Lower leg skin (tissue), 3 donors: ENCODE measurements around the gene DAD1.

ENCODE experiments used
- CTCF ChIP-seq, 3 donors: fragments of 450-650 bp; IDR thresholded peaks; one replicate each; pipeline ENCODE4 v1.5.1; 2016; ENCODE audit warnings: antibody characterized with exemption in 3 of 3, mild to moderate bottlenecking in 3 of 3, moderate library complexity in 2 of 3
- POLR2A ChIP-seq, 2 donors: fragments of 450-650 bp; IDR thresholded peaks; one replicate each; pipeline ENCODE4 v1.6.1; 2016 to 2017; ENCODE audit warnings: antibody characterized with exemption in 2 of 2, mild to moderate bottlenecking in 1 of 2, moderate library complexity in 1 of 2

GRCh38 chr14:22535916-22536315 lies 53.1 kb downstream of the DAD1 start:
- TF ChIP-seq CTCF (IDR thresholded peaks at IDR 0.05), result no peak
- no peak for TF ChIP-seq POLR2A (IDR thresholded peaks at IDR 0.05)
